Activated CD4-positive, alpha-beta T cell treated with anti-CD3 and anti-CD28 coated beads, Interleukin-2, amount 50 U/mL, for 16 hours (primary cell): ENCODE measurements around the gene PACS2.
"Not testable (repeated sequence)": the region's sequence is repeated elsewhere in the genome, so short reads cannot be mapped to it uniquely, and the experiment has no call there.

Experiments used
- DNase-seq: peaks from one replicate; pipeline ENCODE4 v3.0.0-alpha.2; 2020

The PACS2 gene

GRCh38 chr14:105351920-105352851, 37.6 kb downstream of the PACS2 start:
- DNase-seq = peak; percentile 90

GRCh38 chr14:105353136-105353535, 38.6 kb downstream of the PACS2 start:
- DNase-seq = no peak

- DNase-seq = no peak
Observed at GRCh38 chr14:105354541-105354940, 40.0 kb downstream of the PACS2 start.

- no peak for DNase-seq
Observed at GRCh38 chr14:105355049-105355575, 40.6 kb downstream of the PACS2 start.

GRCh38 chr14:105355850-105356604, 41.5 kb downstream of the PACS2 start:
- no peak for DNase-seq

- DNase-seq = no peak
Observed at GRCh38 chr14:105356927-105357326, 42.4 kb downstream of the PACS2 start.

GRCh38 chr14:105357626-105358025, 43.1 kb downstream of the PACS2 start:
- DNase-seq = no peak

GRCh38 chr14:105358140-105358846, 43.7 kb downstream of the PACS2 start:
- DNase-seq = no peak

- no peak for DNase-seq
Observed at GRCh38 chr14:105358943-105359342, 44.4 kb downstream of the PACS2 start.

GRCh38 chr14:105361412-105361811, 46.9 kb downstream of the PACS2 start:
- DNase-seq = not testable (repeated sequence)

GRCh38 chr14:105363847-105364708, 49.5 kb downstream of the PACS2 start:
- no peak for DNase-seq

- DNase-seq = no peak
Observed at GRCh38 chr14:105365101-105365500, 50.6 kb downstream of the PACS2 start.

- DNase-seq = no peak
Observed at GRCh38 chr14:105365681-105366080, 51.1 kb downstream of the PACS2 start.

GRCh38 chr14:105366386-105367074, 52.0 kb downstream of the PACS2 start:
- DNase-seq = no peak

- DNase-seq = no peak
Observed at GRCh38 chr14:105367116-105368031, 52.8 kb downstream of the PACS2 start.

- DNase-seq = no peak
Observed at GRCh38 chr14:105368032-105368417, 53.5 kb downstream of the PACS2 start.

GRCh38 chr14:105368426-105368825, 53.9 kb downstream of the PACS2 start:
- no peak for DNase-seq

GRCh38 chr14:105368910-105369652, 54.5 kb downstream of the PACS2 start:
- no peak for DNase-seq

- no peak for DNase-seq
Observed at GRCh38 chr14:105369653-105370040, 55.1 kb downstream of the PACS2 start.

- DNase-seq = no peak
Observed at GRCh38 chr14:105374389-105374788, 59.8 kb downstream of the PACS2 start.
